Tibial artery (tissue), 4 donors: Measurements from ENCODE around the gene CAMTA1.

Source experiments
- DNase-seq, 2 donors: peaks; one replicate each; pipeline ENCODE4 v3.0.0-alpha.2; 2019
- H3K27ac ChIP-seq, 2 donors: fragments of 200-600 bp; sonication (generic) in 1 of 2; 1 replicate in 1 of 2; 2 replicates in 1 of 2; pipeline ENCODE4 v1.5.1; 2018 to 2019; ENCODE audit warnings: mild to moderate bottlenecking in 1 of 2
- H3K27me3 ChIP-seq, 2 donors: fragments of 200-600 bp; sonication (generic) in 1 of 2; one replicate each; pipeline versions ENCODE4 v1.5.1 to v1.6.0; 2016 to 2019
- H3K36me3 ChIP-seq, 3 donors: fragments of 200-600 bp; sonication (generic) in 2 of 3; one replicate each; pipeline ENCODE4 v1.5.1; 2016 to 2019; ENCODE audit warnings: mild to moderate bottlenecking in 2 of 3
- H3K4me1 ChIP-seq, 4 donors: fragments of 200-600 bp; sonication (generic) in 2 of 4; 1 replicate in 3 of 4; 2 replicates in 1 of 4; pipeline ENCODE4 v1.5.1; 2016 to 2019
- H3K4me3 ChIP-seq, 2 donors: fragments of 200-600 bp; sonication (generic) in 1 of 2; 1 replicate in 1 of 2; 2 replicates in 1 of 2; pipeline ENCODE4 v1.5.1; 2018 to 2019; ENCODE audit warnings: mild to moderate bottlenecking in 2 of 2
- H3K9me3 ChIP-seq, 3 donors: fragments of 200-600 bp; sonication (generic) in 1 of 3; one replicate each; pipeline ENCODE4 v1.5.1; 2016 to 2019
- CTCF ChIP-seq, 2 experiments: fragments of 200-600 bp in 1 of 2; fragments of 450-650 bp in 1 of 2; IDR thresholded peaks; one replicate each; pipeline ENCODE4 v1.5.1; 2017 to 2019; ENCODE audit warnings: antibody characterized with exemption in 2 of 2, mild to moderate bottlenecking in 1 of 2, moderate library complexity in 1 of 2
- intact Hi-C: fragments of 100-400 bp; cut with DNase I; formaldehyde crosslinking; loops from one replicate; pipeline ENCODE4 v1.15.0; 2023; ENCODE audit warnings: low total_unique reads

CAMTA1 gene

DNA sequence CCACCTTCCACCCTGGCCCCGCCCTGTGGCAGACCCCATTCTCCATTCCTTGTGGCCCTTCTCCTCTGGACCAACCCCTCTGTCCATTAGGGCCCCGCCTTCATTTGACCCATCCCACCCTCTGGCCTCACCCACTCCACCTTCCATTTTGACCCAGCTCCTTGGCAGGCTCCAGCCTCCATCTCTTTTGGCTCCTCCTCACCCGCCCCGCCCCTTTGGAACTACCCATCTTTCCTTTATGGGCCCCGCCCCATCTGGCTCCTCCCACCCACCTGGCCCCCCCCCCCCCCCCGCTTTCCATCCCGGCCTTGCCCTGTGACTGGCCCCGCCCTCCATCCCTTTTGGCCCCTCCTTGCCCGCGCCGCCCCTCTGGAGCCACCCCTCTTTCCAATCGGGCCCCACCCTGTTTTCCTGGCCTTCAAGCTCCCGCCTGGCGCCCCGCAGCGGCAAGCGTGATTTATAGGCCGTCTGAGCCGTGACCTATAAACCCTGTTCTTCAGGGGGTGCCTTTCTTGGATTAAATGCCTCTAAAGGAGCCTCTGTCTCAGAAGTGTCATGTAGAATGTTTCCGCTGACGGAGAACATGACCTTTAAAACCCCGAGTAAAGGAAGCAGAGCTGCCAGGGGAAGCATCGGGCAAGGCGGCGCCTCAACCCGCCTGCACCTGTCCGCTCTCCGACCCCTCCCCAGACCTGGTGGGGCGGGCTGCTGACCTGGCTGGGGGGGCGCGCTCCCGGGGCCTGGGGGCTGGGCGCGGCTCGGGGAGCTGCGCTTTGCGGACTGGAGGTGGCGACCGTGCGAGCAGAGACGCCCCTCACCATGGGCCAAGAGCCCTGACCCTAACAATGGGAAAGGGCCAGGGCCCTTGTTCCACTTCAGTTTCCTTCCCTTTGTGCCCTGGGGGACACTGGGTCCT is 178.0 kb downstream of the CAMTA1 start:
- no peak overlapping the region for H3K27ac ChIP-seq
- H3K36me3 ChIP-seq: no peaks in the 10 kb centered on the region
- no peak for DNase-seq
- no peak overlapping the region for H3K4me3 ChIP-seq
- intact Hi-C loops: no loop called here
- no peak for TF ChIP-seq CTCF (IDR thresholded peaks at IDR 0.05)
- H3K27me3 ChIP-seq: peaks cover 0 to 69% of the 10 kb centered on the region in 2 donors
- H3K9me3 ChIP-seq: no peaks in the 10 kb centered on the region
- peaks cover 0 to 24% (median 19%) of the 10 kb centered on the region in 4 donors for H3K4me1 ChIP-seq

GRCh38 chr1:6963912-6964307 is 178.7 kb downstream of the CAMTA1 start:
- no peak for DNase-seq
- Histone ChIP-seq H3K4me3 (no peak overlapping the region), H3K27me3 (peaks cover 0 to 71% of the 10 kb centered on the region in 2 donors), H3K9me3 (no peaks in the 10 kb centered on the region), H3K27ac (no peak overlapping the region), H3K36me3 (no peaks in the 10 kb centered on the region), H3K4me1 (peaks cover 0 to 24% (median 19%) of the 10 kb centered on the region in 4 donors)
- intact Hi-C loops: no loop called here
- TF ChIP-seq CTCF (IDR thresholded peaks at IDR 0.05): no peak

DNA sequence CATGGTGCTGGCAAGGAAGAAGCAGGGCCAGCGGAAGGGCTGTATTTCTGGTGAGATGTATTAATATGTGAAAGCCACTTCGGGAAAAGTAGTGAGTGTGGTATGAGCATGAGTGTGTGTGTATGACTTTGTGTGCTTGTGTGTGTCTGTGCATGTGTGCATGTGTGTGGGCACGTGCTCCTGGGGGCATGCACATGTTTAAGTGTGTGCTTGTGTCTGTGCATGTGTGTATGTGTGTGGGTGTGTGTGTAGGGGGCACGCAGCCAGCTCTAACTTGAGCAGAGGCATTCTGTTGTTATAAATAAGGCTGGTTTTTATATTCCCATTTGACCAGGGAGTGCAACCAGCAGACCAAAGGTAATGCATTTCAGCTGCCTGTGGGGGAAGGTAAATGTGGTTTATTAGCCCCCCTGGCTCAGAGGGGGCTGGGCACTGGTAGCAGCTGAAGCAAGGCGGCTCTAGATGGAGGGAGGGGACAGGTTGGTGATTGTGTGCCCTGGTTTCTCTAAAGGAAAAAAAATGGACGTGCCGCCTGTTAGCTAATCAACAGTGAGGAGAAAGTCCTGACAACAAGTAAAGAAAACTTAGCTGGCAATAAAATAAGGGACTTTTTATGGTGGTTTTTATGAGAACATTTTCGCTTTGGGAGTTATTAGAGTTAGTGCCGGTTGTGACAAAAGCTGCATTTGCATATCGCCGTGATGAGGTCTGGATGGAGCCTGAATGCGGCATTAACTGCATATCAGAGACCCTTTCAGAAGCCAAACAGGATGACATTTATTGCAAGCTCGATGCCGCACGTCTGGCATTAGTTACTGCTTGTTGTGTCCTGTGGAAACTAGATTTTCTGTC is 180.1 kb downstream of the CAMTA1 start:
- H3K36me3 ChIP-seq: no peaks in the 10 kb centered on the region
- no peak overlapping the region for H3K4me3 ChIP-seq
- intact Hi-C loops: no loop called here
- peaks cover 0 to 21% (median 18%) of the 10 kb centered on the region in 4 donors for H3K4me1 ChIP-seq
- H3K9me3 ChIP-seq: no peaks in the 10 kb centered on the region
- no peak for DNase-seq
- peaks cover 0 to 68% of the 10 kb centered on the region in 2 donors for H3K27me3 ChIP-seq
- H3K27ac ChIP-seq: no peak overlapping the region
- TF ChIP-seq CTCF (IDR thresholded peaks at IDR 0.05): no peak

DNA sequence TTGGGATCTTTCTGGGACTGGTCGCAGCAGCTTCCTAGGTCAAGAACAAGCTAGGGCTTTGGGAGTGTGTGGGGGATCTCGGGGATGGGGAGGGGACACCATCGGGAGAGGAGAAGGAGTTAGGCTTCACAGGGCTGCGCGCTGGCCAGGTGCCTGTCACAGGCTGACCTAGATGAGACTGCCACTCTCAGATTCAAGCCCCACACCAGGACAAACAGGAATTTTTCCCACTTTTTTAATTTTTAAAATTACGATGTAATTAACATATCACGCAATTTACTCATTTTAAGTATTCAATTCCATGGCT is 180.6 kb downstream of the CAMTA1 start:
- Histone ChIP-seq H3K4me3 (no peak overlapping the region), H3K9me3 (no peaks in the 10 kb centered on the region), H3K4me1 (peaks cover 0 to 18% (median 16%) of the 10 kb centered on the region in 4 donors), H3K27ac (no peak overlapping the region), H3K27me3 (peaks cover 0 to 64% of the 10 kb centered on the region in 2 donors), H3K36me3 (no peaks in the 10 kb centered on the region)
- no peak for TF ChIP-seq CTCF (IDR thresholded peaks at IDR 0.05)
- no peak for DNase-seq
- intact Hi-C loops: no loop called here

- H3K27me3 ChIP-seq: peaks cover 0 to 61% of the 10 kb centered on the region in 2 donors
- no peaks in the 10 kb centered on the region for H3K36me3 ChIP-seq
- intact Hi-C loops: no loop called here
- no peak for TF ChIP-seq CTCF (IDR thresholded peaks at IDR 0.05)
- H3K27ac ChIP-seq: no peak overlapping the region
- no peak for DNase-seq
- H3K9me3 ChIP-seq: no peaks in the 10 kb centered on the region
- peaks cover 0 to 18% (median 16%) of the 10 kb centered on the region in 4 donors for H3K4me1 ChIP-seq
- no peak overlapping the region for H3K4me3 ChIP-seq
Observed at GRCh38 chr1:6966326-6966725, 181.1 kb downstream of the CAMTA1 start.
